ENCODE measurements around the gene INF2.

DNA sequence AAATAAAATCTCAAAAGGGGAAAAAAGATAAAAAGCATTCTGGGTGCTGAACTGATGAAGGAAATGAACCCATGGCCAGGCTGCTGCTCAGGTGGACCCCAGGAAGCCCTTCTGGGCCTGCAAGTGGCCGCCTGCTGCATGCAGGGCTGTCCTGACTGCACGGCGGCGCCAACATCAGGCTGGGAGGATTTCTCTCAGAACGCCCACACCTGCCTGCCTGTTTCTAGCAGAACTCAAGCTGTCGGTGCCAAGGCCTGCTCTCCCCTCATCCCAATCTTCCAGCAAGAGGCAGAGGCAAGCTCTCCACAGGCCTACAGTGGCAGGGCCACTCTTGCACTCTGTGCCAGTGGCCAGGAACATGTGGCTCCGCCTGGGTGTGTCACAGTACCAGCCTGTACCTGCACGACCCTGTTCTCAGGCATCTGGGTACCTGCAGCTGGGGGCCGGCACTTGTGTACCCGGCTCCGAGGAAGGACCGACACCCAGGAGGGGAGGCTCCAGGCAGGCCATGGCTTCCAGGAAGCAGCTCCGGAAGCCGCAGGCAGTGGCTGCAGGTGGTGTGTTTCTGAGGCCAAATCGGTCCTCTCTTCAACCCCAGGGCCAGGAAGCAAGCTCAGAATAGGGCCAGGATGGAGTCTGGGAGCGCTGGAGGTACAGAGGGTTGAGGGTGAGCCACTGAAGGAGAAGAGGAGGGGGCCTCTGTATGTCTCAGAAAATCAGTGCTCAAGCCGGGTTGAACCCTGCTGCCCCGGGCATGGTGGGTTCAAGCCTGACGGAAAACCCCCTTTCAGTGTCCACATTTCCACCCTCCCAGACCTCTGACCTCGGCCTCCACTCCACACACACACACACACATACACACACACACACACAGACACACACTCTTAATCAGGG is 2.5 kb upstream of the INF2 start:
- TF ChIP-seq, protein P1, sequence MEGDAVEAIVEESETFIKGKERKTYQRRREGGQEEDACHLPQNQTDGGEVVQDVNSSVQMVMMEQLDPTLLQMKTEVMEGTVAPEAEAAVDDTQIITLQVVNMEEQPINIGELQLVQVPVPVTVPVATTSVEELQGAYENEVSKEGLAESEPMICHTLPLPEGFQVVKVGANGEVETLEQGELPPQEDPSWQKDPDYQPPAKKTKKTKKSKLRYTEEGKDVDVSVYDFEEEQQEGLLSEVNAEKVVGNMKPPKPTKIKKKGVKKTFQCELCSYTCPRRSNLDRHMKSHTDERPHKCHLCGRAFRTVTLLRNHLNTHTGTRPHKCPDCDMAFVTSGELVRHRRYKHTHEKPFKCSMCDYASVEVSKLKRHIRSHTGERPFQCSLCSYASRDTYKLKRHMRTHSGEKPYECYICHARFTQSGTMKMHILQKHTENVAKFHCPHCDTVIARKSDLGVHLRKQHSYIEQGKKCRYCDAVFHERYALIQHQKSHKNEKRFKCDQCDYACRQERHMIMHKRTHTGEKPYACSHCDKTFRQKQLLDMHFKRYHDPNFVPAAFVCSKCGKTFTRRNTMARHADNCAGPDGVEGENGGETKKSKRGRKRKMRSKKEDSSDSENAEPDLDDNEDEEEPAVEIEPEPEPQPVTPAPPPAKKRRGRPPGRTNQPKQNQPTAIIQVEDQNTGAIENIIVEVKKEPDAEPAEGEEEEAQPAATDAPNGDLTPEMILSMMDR (IDR thresholded peaks at IDR 0.05), result no peak
- TF ChIP-seq POLR2A (IDR thresholded peaks at IDR 0.05), result no peak

Measured in prostate gland (tissue), 2 donors.